Measurements from ENCODE around the gene CDC42EP1.

CDC42EP1 gene

DNA sequence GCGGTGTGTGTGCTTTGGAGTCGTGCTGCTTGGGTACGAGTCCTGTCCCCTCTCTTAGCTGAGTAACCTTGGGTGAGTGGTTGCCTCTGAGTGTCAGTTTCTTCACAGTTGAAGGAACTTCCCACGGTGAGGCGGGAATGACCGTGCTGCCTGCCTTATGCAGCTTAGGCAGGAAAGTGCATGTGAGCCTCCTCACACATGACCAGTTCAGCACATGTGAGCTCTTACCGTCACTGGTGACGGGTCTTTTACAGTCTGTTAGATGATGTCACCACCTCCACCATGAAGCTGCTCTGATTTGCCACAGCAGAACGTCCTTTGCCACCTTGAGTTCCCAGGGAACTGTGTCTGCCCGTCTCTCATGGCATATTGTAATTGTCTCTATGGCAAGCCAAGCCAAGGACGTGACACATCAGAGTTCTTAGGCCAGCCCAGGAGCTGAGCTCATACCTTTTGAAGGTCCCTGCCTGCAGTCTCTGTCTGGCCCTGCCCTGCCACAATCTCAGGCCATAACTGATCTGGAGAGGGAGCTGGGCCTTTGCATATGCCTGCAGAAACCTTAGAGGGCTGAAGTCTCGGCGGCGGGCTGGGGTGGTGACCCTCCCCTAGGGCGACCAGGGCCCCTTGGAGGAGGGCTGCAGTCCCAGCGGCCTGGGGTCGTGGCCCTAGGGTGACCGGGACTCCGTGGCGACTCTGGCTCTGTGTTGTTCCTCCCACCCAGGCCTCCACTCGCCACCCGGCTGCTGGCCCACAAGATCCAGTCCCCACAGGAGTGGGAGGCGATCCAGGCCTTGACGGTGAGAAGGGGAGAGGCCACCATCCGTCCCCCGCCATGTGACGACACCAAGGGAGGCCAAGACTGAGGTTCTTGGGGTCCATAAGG, 56.2 kb downstream of the CDC42EP1 start:
- DNase-seq: no peak

DNA sequence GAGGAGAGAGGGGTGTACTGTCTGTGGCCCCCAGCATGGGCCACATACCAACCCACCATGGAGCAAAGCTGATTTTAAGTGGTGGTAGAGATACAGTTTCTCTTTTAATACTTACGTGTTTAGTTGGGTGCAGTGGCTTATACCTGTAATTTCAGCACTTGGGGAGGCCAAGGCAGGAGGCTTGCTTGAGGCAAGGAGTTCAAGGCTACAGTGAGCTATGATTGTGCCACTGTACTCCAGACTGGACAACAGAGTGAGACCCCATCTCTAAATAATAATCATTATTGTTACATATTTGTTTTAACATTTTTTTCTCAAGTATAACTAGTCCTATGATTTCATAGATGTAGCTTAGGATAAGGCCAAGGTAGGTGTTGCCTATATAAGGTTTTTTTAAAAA, 57.2 kb downstream of the CDC42EP1 start:
- DNase-seq: no peak

DNA sequence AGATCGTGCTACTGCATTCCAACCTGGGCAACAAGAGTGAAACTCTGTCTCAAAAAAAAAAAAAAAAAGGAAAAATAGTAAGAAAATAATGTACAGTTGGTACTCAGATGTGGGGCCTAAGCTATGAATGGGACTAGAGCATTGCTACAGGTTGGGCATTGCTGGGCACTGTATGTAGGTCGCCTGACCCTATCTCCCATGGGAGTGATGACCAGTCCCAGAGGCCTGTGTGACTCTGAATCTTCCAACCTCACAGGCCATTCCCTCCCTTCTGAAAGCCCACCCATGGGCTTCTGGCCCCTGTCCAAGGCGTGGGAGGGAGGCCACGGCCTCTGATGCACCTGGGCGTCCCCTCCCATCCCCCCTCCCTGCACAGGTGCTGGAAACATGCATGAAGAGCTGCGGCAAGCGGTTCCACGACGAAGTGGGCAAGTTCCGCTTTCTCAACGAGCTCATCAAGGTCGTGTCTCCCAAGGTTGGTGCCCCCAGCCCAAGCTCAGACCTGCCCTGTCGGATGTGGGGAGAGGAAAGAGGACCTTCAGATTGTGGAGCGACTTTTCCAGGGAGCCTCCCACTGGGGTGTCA, 57.9 kb downstream of the CDC42EP1 start:
- no peak for DNase-seq

DNA sequence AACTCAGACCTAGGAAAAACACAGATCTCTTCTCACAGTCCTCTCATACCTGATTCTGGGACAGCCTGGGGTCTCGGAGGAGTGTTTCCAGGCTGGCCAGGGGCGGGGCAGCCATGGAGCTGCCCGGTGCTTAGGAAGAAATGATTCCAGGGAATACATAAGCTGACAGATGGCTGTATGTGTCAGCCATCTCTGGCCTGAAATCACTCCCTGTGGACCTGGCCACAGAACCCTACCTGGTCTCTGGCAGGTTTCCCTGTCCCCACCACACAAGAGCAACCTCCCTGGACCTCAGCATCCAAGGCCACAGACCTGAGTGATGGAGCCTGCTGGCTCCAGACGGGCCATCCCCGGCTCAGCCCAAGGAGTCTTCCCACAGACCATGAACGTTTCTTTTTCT, 58.4 kb downstream of the CDC42EP1 start:
- DNase-seq: no peak
